Measurements from ENCODE around the gene FER.

Gene FER

GRCh38 chr5:109239456-109239855 lies 491.8 kb downstream of the FER start:
- H3K4me3 ChIP-seq (ENCODE audit: low read depth, low read length) = no peak overlapping the region
- TF ChIP-seq CTCF (IDR thresholded peaks at IDR 0.05; ENCODE audit: low read depth, low read length, missing control alignments) = no peak
- no peak for DNase-seq (ENCODE audit: low read depth)

- H3K4me3 ChIP-seq (ENCODE audit: low read depth, low read length) = no peak overlapping the region
- TF ChIP-seq CTCF (IDR thresholded peaks at IDR 0.05; ENCODE audit: low read depth, low read length, missing control alignments) = no peak
- DNase-seq (ENCODE audit: low read depth) = no peak
These were observed 494.8 kb downstream of the FER start for GRCh38 chr5:109242518-109242917.

GRCh38 chr5:109246395-109246794 lies 498.7 kb downstream of the FER start:
- H3K4me3 ChIP-seq (ENCODE audit: low read depth, low read length) = no peak overlapping the region

More at GRCh38 chr5:109246395-109246794, 498.7 kb downstream of the FER start:
- no peak for DNase-seq (ENCODE audit: low read depth)
- no peak for TF ChIP-seq CTCF (IDR thresholded peaks at IDR 0.05; ENCODE audit: low read depth, low read length, missing control alignments)
